Lower leg skin (tissue), 3 donors: ENCODE measurements around the gene DNMT3L.

ENCODE experiments used
- POLR2A ChIP-seq, 2 donors: fragments of 450-650 bp; IDR thresholded peaks; one replicate each; pipeline ENCODE4 v1.6.1; 2016 to 2017; ENCODE audit warnings: antibody characterized with exemption in 2 of 2, mild to moderate bottlenecking in 1 of 2, moderate library complexity in 1 of 2
- TF ChIP-seq, protein P1 (sequence below), 3 donors: fragments of 450-650 bp; IDR thresholded peaks; one replicate each; pipeline ENCODE4 v1.5.1; 2016; ENCODE audit warnings: antibody characterized with exemption in 3 of 3, mild to moderate bottlenecking in 3 of 3, moderate library complexity in 2 of 3

DNA sequence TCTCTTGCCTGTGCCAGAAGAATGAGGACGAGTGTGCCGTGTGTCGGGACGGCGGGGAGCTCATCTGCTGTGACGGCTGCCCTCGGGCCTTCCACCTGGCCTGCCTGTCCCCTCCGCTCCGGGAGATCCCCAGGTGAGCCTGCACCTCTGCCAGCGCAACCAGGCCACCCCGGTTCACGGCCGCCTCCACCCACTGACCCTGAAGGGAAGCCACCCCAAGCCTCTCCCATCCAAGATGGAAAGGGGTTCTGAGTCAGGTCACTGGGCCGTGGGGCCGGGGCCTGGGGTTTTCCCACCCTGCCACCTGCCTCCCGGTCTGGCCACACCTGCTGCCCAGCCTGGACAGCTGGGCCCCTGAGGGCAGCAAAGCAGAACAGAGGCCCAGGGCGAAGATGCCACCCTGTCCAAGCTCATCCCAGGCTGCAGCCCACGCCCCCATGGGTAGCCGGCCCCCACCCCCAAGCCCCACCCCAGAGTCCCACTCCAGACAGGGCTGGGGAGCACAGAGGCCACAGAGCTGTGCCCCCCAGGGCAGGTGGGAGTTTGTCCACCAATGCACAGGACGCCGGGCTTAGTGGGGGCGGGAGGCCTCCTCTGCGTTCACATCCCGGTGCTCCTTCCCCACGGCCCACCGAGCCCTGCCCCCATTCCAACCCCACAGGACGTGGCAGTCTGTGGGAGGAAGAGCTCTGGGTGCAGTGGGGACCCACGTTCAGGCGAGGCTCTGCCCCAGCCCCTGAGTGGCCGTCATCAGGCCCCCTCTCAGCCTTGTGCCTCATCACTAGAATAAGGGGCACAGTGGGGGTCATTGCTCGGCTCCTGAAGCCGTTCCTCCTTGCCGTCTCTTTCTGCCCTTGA is 29.6 kb upstream of the DNMT3L start:
- no peak for TF ChIP-seq POLR2A (IDR thresholded peaks at IDR 0.05)
- TF ChIP-seq, protein P1, sequence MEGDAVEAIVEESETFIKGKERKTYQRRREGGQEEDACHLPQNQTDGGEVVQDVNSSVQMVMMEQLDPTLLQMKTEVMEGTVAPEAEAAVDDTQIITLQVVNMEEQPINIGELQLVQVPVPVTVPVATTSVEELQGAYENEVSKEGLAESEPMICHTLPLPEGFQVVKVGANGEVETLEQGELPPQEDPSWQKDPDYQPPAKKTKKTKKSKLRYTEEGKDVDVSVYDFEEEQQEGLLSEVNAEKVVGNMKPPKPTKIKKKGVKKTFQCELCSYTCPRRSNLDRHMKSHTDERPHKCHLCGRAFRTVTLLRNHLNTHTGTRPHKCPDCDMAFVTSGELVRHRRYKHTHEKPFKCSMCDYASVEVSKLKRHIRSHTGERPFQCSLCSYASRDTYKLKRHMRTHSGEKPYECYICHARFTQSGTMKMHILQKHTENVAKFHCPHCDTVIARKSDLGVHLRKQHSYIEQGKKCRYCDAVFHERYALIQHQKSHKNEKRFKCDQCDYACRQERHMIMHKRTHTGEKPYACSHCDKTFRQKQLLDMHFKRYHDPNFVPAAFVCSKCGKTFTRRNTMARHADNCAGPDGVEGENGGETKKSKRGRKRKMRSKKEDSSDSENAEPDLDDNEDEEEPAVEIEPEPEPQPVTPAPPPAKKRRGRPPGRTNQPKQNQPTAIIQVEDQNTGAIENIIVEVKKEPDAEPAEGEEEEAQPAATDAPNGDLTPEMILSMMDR (IDR thresholded peaks at IDR 0.05), result no peak
